GM23338 (cell line): ENCODE results near the gene MVB12B. TPM values are rescaled to one million over a fixed set of nuclear protein-coding genes. Genes with fewer than 3 reads are reported as not detected.

Source experiments
- CREB1 ChIP-seq: fragments of 250-450 bp; sonication (Bioruptor Pico); IDR thresholded peaks from 2 replicates; pipeline ENCODE4 v1.5.0; 2020; ENCODE audit warnings: low read depth, mild to moderate bottlenecking, moderate library complexity
- CTCF ChIP-seq, 2 experiments: fragments of 200-600 bp in 1 of 2; sonication (generic) in 1 of 2; conservative IDR thresholded peaks; 2 replicates each; pipeline versions ENCODE4 v1.5.1 to v1.6.1; 2016 to 2017; ENCODE audit warnings: antibody characterized with exemption in 2 of 2, low read depth in 2 of 2, mild to moderate bottlenecking in 2 of 2, moderate library complexity in 1 of 2
- ETS1 ChIP-seq: IDR thresholded peaks from 2 replicates; pipeline ENCODE4 v1.6.1; 2016; ENCODE audit warnings: antibody characterized with exemption
- EZH2 ChIP-seq: fragments of 200-600 bp; sonication (generic); IDR thresholded peaks from one replicate; pipeline ENCODE4 v1.8.0; 2017; ENCODE audit warnings: antibody characterized with exemption, mild to moderate bottlenecking, low read depth; ENCODE audit not compliant: unreplicated experiment
- EZH2phosphoT487 ChIP-seq: fragments of 200-600 bp; sonication (generic); IDR thresholded peaks from one replicate; pipeline ENCODE4 v1.8.1; 2018; ENCODE audit warnings: antibody characterized with exemption; ENCODE audit not compliant: unreplicated experiment
- POLR2AphosphoS5 ChIP-seq: IDR thresholded peaks from 2 replicates; pipeline ENCODE4 v1.6.1; 2016; ENCODE audit warnings: antibody characterized with exemption, low read depth
- REST ChIP-seq: IDR thresholded peaks from one replicate; pipeline ENCODE4 v1.6.1; 2018; ENCODE audit warnings: antibody characterized with exemption; ENCODE audit not compliant: unreplicated experiment
- STAT1 ChIP-seq: IDR thresholded peaks from one replicate; pipeline ENCODE4 v1.6.1; 2016; ENCODE audit warnings: antibody characterized with exemption; ENCODE audit not compliant: unreplicated experiment
- ZNF114 ChIP-seq: fragments of 250-450 bp; sonication (Bioruptor Pico); IDR thresholded peaks from 2 replicates; pipeline ENCODE4 v1.5.0; 2020; ENCODE audit warnings: mild to moderate bottlenecking, moderate library complexity
- ZNF331 ChIP-seq: fragments of 250-450 bp; sonication (Bioruptor Pico); IDR thresholded peaks from 2 replicates; pipeline ENCODE4 v1.5.0; 2020; ENCODE audit warnings: low read depth, mild to moderate bottlenecking, moderate library complexity
- ZNF462 ChIP-seq: fragments of 250-450 bp; sonication (Bioruptor Pico); IDR thresholded peaks from 2 replicates; pipeline ENCODE4 v1.5.0; 2020; ENCODE audit warnings: mild to moderate bottlenecking, moderate library complexity
- polyA plus RNA-seq: library from polyadenylated mRNA; unstranded; fragments of >200 nt; fragmentation: Nextera tagmentation; extraction: Ambion mirVana; gene quantifications from 2 replicates; pipeline ENCODE4 v1.2.1, GENCODE V29; 2016
- total RNA-seq: library from RNA; depleted of rRNA; stranded (reverse); fragments of >200 nt; shearing (Covaris generic); gene quantifications from 2 replicates; pipeline ENCODE4 v1.2.3, GENCODE V29; 2014

Gene MVB12B
- total and polyA plus RNA-seq, 2 experiments from 2014 or later: 1.9 to 6.6 TPM

GRCh38 chr9:126490214-126490631 lies 163.6 kb downstream of the MVB12B start (continued):
- TF ChIP-seq ZNF462 (no peak), EZH2phosphoT487 (no peak), EZH2 (no peak), STAT1 (no peak), POLR2AphosphoS5 (no peak), REST (no peak), CTCF (conservative IDR thresholded peaks at IDR 0.05; ENCODE audit: low read depth in 2 of 2) (no peak), ETS1 (no peak), ZNF331 (CRISPR knock-in tag) (no peak), ZNF114 (CRISPR knock-in tag) (no peak), CREB1 (CRISPR knock-in tag) (no peak)
